Esophagus squamous epithelium (tissue), 5 donors: ENCODE results near the gene TPM3. TPM values are rescaled to one million over a fixed set of nuclear protein-coding genes. Genes with fewer than 3 reads are reported as not detected.

Source experiments
- DNase-seq: peaks from one replicate; lab custom pipeline; 2025; lab: John Stamatoyannopoulos, UW
- H3K27ac ChIP-seq, 4 donors: fragments of 200-600 bp; sonication (generic); one replicate each; pipeline ENCODE4 v1.5.1; 2016 to 2019; ENCODE audit warnings: mild to moderate bottlenecking in 1 of 4
- H3K27me3 ChIP-seq, 4 donors: fragments of 200-600 bp; sonication (generic); 1 replicate in 3 of 4; 2 replicates in 1 of 4; pipeline versions ENCODE4 v1.5.1 to v1.6.0; 2017 to 2021; ENCODE audit warnings: antibody characterized with exemption in 1 of 4
- H3K36me3 ChIP-seq, 3 donors: fragments of 200-600 bp; sonication (generic); one replicate each; pipeline ENCODE4 v1.5.1; 2016 to 2019
- H3K4me1 ChIP-seq, 3 donors: fragments of 200-600 bp; sonication (generic); one replicate each; pipeline ENCODE4 v1.5.1; 2017 to 2019
- H3K4me3 ChIP-seq, 4 donors: fragments of 200-600 bp; sonication (generic); 1 replicate in 3 of 4; 2 replicates in 1 of 4; pipeline ENCODE4 v1.5.1; 2016 to 2019; ENCODE audit warnings: mild to moderate bottlenecking in 2 of 4, moderate library complexity in 1 of 4
- H3K9me3 ChIP-seq, 3 donors: fragments of 200-600 bp; sonication (generic); one replicate each; pipeline ENCODE4 v1.5.1; 2016 to 2019
- POLR2A ChIP-seq, 4 donors: fragments of 450-650 bp; IDR thresholded peaks; one replicate each; pipeline ENCODE4 v1.6.1; 2017; ENCODE audit warnings: antibody characterized with exemption in 4 of 4, mild to moderate bottlenecking in 4 of 4, moderate library complexity in 3 of 4
- WGBS, 2 donors: methylation state at CpG; one replicate each; pipeline ENCODE4 v1.1.5; 2018; 5-methylcytosine and 5-hydroxymethylcytosine counted together
- intact Hi-C: fragments of 100-400 bp; cut with DNase I; formaldehyde crosslinking; loops from one replicate; pipeline ENCODE4 v1.15.0; 2022
- small RNA-seq, 4 donors: library from RNA; depleted of rRNA; stranded (forward); fragments of <200 nt; gene quantifications; one replicate each; pipeline ENCODE3, GENCODE V24; 2016
- total RNA-seq, 4 donors: library from RNA; depleted of rRNA; stranded (reverse); fragments of >200 nt; gene quantifications; one replicate each; pipeline ENCODE4 v1.1.0, GENCODE V29; 2016
- TF ChIP-seq, protein P1 (sequence below), 6 experiments: fragments of 450-650 bp in 4 of 6; fragments of 200-600 bp in 2 of 6; sonication (generic) in 2 of 6; IDR thresholded peaks; one replicate each; pipeline ENCODE4 v1.5.1; 2016 to 2019; ENCODE audit warnings: antibody characterized with exemption in 6 of 6, mild to moderate bottlenecking in 4 of 6, moderate library complexity in 4 of 6
- donor health status: DM: yes; HTN: yes; CAD: no.

TPM3 gene
- total RNA-seq, 4 donors from 2014 or later = 216 to 387 (median 316) TPM

DNA sequence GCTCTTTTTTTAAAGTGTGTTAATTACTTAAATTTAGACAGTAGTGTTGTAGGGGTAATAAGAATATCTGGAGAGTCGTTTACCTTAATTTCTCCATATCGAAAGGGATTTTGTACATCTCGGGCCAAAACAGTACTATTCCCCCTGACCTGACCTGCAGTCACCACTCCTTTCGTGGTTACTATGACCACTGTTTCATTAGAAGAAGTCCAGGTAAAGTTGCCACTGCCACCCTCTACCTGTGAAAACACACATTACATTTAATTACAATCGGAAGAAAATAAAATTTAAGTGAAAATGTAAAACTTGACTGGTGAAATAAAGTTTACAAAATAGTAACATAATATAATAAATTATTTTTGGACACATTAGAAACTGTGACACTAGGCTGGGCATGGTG is 74.3 kb downstream of the TPM3 start:
- Histone ChIP-seq H3K4me1 (no peaks in the 10 kb centered on the region), H3K4me3 (no peak overlapping the region), H3K27me3 (no peaks in the 10 kb centered on the region), H3K36me3 (no peaks in the 10 kb centered on the region), H3K9me3 (no peaks in the 10 kb centered on the region), H3K27ac (no peak overlapping the region)
- 74 to 80% methylated on average over 5 of the region's 5 CpGs for WGBS, 2 donors
- no peak for DNase-seq
- TF ChIP-seq POLR2A (IDR thresholded peaks at IDR 0.05) = no peak
- TF ChIP-seq, protein P1, sequence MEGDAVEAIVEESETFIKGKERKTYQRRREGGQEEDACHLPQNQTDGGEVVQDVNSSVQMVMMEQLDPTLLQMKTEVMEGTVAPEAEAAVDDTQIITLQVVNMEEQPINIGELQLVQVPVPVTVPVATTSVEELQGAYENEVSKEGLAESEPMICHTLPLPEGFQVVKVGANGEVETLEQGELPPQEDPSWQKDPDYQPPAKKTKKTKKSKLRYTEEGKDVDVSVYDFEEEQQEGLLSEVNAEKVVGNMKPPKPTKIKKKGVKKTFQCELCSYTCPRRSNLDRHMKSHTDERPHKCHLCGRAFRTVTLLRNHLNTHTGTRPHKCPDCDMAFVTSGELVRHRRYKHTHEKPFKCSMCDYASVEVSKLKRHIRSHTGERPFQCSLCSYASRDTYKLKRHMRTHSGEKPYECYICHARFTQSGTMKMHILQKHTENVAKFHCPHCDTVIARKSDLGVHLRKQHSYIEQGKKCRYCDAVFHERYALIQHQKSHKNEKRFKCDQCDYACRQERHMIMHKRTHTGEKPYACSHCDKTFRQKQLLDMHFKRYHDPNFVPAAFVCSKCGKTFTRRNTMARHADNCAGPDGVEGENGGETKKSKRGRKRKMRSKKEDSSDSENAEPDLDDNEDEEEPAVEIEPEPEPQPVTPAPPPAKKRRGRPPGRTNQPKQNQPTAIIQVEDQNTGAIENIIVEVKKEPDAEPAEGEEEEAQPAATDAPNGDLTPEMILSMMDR (IDR thresholded peaks at IDR 0.05) = no peak
- intact Hi-C loops = no loop called here

DNA sequence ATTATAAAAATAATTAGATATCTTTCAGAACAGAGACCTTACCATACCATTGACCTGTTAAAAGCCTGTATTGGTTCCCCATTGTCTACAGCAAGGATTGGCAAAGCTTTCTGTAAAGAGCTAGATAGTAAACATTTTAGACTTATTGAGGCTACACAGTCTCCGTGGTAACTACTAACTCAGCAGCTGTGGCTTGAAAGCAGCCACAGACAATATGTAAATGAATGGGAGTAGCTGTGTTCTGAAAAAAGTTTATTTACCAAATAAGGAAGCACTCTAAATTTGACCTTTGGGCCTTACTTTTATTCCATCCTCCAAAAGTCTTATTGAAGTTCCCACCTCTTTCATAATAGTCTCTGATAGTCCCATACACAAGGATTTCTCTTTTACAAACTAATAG is 76.7 kb downstream of the TPM3 start:
- H3K27me3 ChIP-seq = no peaks in the 10 kb centered on the region
- intact Hi-C loops = no loop called here
- H3K4me3 ChIP-seq = no peak overlapping the region
- H3K36me3 ChIP-seq = no peaks in the 10 kb centered on the region
- 20 to 31% methylated on average over 1 of the region's 1 CpG for WGBS, 2 donors
- H3K9me3 ChIP-seq = no peaks in the 10 kb centered on the region
- no peak for TF ChIP-seq POLR2A (IDR thresholded peaks at IDR 0.05)
- TF ChIP-seq, protein P1 (IDR thresholded peaks at IDR 0.05) = no peak
- no peak for DNase-seq
- no peak overlapping the region for H3K27ac ChIP-seq
- H3K4me1 ChIP-seq = no peaks in the 10 kb centered on the region

Small RNA genes lying within 50 kb of the gene (small RNA-seq; reads per million reads assigned to genes)
- gene MIR190B = 0 to 0.74 (median 0.50) reads per million in 4 donors

Other genes with a start within 250 kb of the TPM3 start
- 10 to 100 TPM in 3 of 4 donors, 1 to 10 TPM in 1; 5.9 to 31.7 (median 14.1) TPM for gene DENND4B, start 245.4 kb downstream of the TPM3 start, total RNA-seq
- 10 to 100 TPM in 1 of 4 donors, 1 to 10 TPM in 3; 7.5 to 13.2 (median 8.0) TPM for gene CRTC2, start 233.5 kb downstream of the TPM3 start, total RNA-seq
- gene SLC39A1, start 228.6 kb downstream of the TPM3 start, total RNA-seq = 10 to 100 TPM; 42.5 to 74.2 (median 58.8) TPM
- gene CREB3L4, start 224.2 kb downstream of the TPM3 start, total RNA-seq = 10 to 100 TPM in 1 of 4 donors, 1 to 10 TPM in 3; 3.7 to 14.4 (median 8.1) TPM
- 100 to 1,000 TPM; 144 to 225 (median 204) TPM for gene JTB, start 214.4 kb downstream of the TPM3 start, total RNA-seq
- gene RAB13, start 205.8 kb downstream of the TPM3 start, total RNA-seq = 10 to 100 TPM; 24.1 to 45.8 (median 35.5) TPM
- 1,000 to 10,000 TPM in 3 of 4 donors, 100 to 1,000 TPM in 1; 688 to 4,009 (median 2,458) TPM for gene RPS27, start 201.3 kb downstream of the TPM3 start, total RNA-seq
- gene NUP210L, start 37.0 kb downstream of the TPM3 start, total RNA-seq = under 1 TPM in 2 of 4 donors, not detected in 2; 0.09 to 0.19 TPM
- gene CFAP141, start 14.2 kb upstream of the TPM3 start, total RNA-seq = not detected
- 10 to 100 TPM; 57.8 to 69.5 (median 69.1) TPM for gene UBAP2L, start 28.9 kb upstream of the TPM3 start, total RNA-seq
- gene HAX1, start 80.5 kb upstream of the TPM3 start, total RNA-seq = 100 to 1,000 TPM in 1 of 4 donors, 10 to 100 TPM in 3; 39.3 to 105 (median 88.9) TPM
- gene AQP10, start 129.0 kb upstream of the TPM3 start, total RNA-seq = not detected
- 10 to 100 TPM in 2 of 4 donors, 1 to 10 TPM in 2; 2.4 to 55.5 (median 11.1) TPM for gene ATP8B2, start 133.4 kb upstream of the TPM3 start, total RNA-seq
- 10 to 100 TPM in 1 of 4 donors, 1 to 10 TPM in 3; 6.4 to 47.7 (median 8.1) TPM for gene IL6R, start 213.2 kb upstream of the TPM3 start, total RNA-seq